AG04449 (cell line): ENCODE results near the gene CAMTA1.

Source experiments
- CTCF ChIA-PET: fragments of 350-600 bp; formaldehyde crosslinking; extraction: SDS; loops from one replicate; lab custom pipeline; 2021; ENCODE audit warnings: antibody characterized with exemption; lab: Yijun Ruan, JAX
- POLR2A ChIA-PET: fragments of 400-600, 350-600 bp; formaldehyde crosslinking; extraction: SDS; loops from one replicate; lab custom pipeline; 2020; ENCODE audit warnings: antibody characterized with exemption, inconsistent platforms; lab: Yijun Ruan, JAX
- DNase-seq: peaks from one replicate; pipeline ENCODE4 v3.0.0-alpha.2; 2010; ENCODE audit warnings: low read depth, low spot score
- H3K4me3 ChIP-seq: 2 replicates; pipeline ENCODE4 v1.5.1; 2011; ENCODE audit warnings: low read depth, mild to moderate bottlenecking, control low read depth, low read length
- CTCF ChIP-seq: IDR thresholded peaks from one replicate; pipeline ENCODE4 v1.5.1; 2011; ENCODE audit warnings: mild to moderate bottlenecking, moderate library complexity, low read length, control low read depth, inconsistent platforms; ENCODE audit not compliant: insufficient read depth; ENCODE audit errors: missing control alignments

Gene CAMTA1

GRCh38 chr1:7752512-7753417 is 967.5 kb downstream of the CAMTA1 start:
- TF ChIP-seq CTCF: peak; percentile 53
- DNase-seq: peak; percentile 9
- CTCF ChIA-PET: interaction anchor here (0.6 to 11.5 kb wide), 48 partner anchors 9 to 862 kb away, joined by 3 to 1214 read pairs (median 5); partner anchors contain the start of gene VAMP3
- POLR2A ChIA-PET: interaction anchor here (1.1 kb wide), 1 partner anchor 85 kb away, joined by 5 read pairs; no protein-coding TSS in a partner anchor
- H3K4me3 ChIP-seq: peak overlapping the region; percentile 46

GRCh38 chr1:7753641-7754040 is 968.4 kb downstream of the CAMTA1 start:
- TF ChIP-seq CTCF: no peak
- ChIA-PET CTCF (interaction anchor here (0.7 to 11.5 kb wide), 28 partner anchors 8 to 711 kb away, joined by 3 to 1214 read pairs (median 8); partner anchors contain the start of gene VAMP3), POLR2A (no interaction called here)
- DNase-seq: no peak
- H3K4me3 ChIP-seq: no peak overlapping the region

- ChIA-PET CTCF (interaction anchor here (1.0 to 11.5 kb wide), 19 partner anchors 8 to 711 kb away, joined by 3 to 1214 read pairs (median 18); no protein-coding TSS in a partner anchor), POLR2A (no interaction called here)
- DNase-seq: no peak
- no peak for TF ChIP-seq CTCF
- H3K4me3 ChIP-seq: no peak overlapping the region
Measured at GRCh38 chr1:7754234-7754633, 969.0 kb downstream of the CAMTA1 start.

- ChIA-PET POLR2A (no interaction called here), CTCF (interaction anchor here (0.8 to 11.5 kb wide), 8 partner anchors 10 to 108 kb away, joined by 3 to 1214 read pairs (median 6); no protein-coding TSS in a partner anchor)
- peak; percentile 43 for TF ChIP-seq CTCF
- no peak for DNase-seq
- H3K4me3 ChIP-seq: no peak overlapping the region
Measured at GRCh38 chr1:7755448-7755847, 970.2 kb downstream of the CAMTA1 start.

- H3K4me3 ChIP-seq: no peak overlapping the region
- POLR2A ChIA-PET: interaction anchor here (0.6 kb wide), 1 partner anchor 40 kb away, joined by 3 read pairs; no protein-coding TSS in a partner anchor
- CTCF ChIA-PET: interaction anchor here (1.1 to 7.6 kb wide), 3 partner anchors 7 to 93 kb away, joined by 4 to 134 read pairs (median 56); no protein-coding TSS in a partner anchor
- no peak for DNase-seq
- no peak for TF ChIP-seq CTCF
Measured at GRCh38 chr1:7760245-7760644, 975.0 kb downstream of the CAMTA1 start.

GRCh38 chr1:7761103-7761502 is 975.8 kb downstream of the CAMTA1 start:
- no peak for DNase-seq
- ChIA-PET CTCF (interaction anchor here (1.1 to 7.6 kb wide), 3 partner anchors 8 to 94 kb away, joined by 4 to 134 read pairs (median 56); no protein-coding TSS in a partner anchor), POLR2A (no interaction called here)
- no peak overlapping the region for H3K4me3 ChIP-seq
- no peak for TF ChIP-seq CTCF
